Nephron (organoid): Measurements from ENCODE around the gene MAFB.
A peak's percentile ranks its signal among the peaks of the same experiment; 100 is the strongest.

Experiments used
- H3K27ac Mint-ChIP-seq, 3 experiments: 2 replicates each; pipeline ENCODE4 v1.8.0; 2020; ENCODE audit warnings: mixed read lengths in 3 of 3, mild to moderate bottlenecking in 2 of 3, moderate library complexity in 1 of 3
- H3K27me3 Mint-ChIP-seq: 2 replicates; pipeline ENCODE4 v1.8.0; 2021; ENCODE audit warnings: low read depth, mild to moderate bottlenecking, moderate library complexity, mixed read lengths
- H3K36me3 Mint-ChIP-seq: 2 replicates; pipeline ENCODE4 v1.8.0; 2020; ENCODE audit warnings: low read depth, mixed read lengths
- H3K4me1 Mint-ChIP-seq: 2 replicates; pipeline ENCODE4 v1.8.0; 2020; ENCODE audit warnings: mixed read lengths
- H3K4me3 Mint-ChIP-seq, 3 experiments: 2 replicates each; pipeline ENCODE4 v1.8.0; 2020; ENCODE audit warnings: mild to moderate bottlenecking in 3 of 3, mixed read lengths in 3 of 3, moderate library complexity in 2 of 3
- H3K9me3 Mint-ChIP-seq: 2 replicates; pipeline ENCODE4 v1.8.0; 2020; ENCODE audit warnings: mixed read lengths
- CTCF ChIP-seq, 3 experiments: fragments of 200-600 bp; sonication (generic); IDR thresholded peaks; one replicate each; pipeline ENCODE4 v1.5.0; 2021; ENCODE audit warnings: antibody characterized with exemption in 3 of 3; ENCODE audit not compliant: unreplicated experiment in 3 of 3

MAFB gene

GRCh38 chr20:40648210-40649072 lies 40.6 kb downstream of the MAFB start:
- no peak overlapping the region for H3K4me3 Mint-ChIP-seq
- H3K9me3 Mint-ChIP-seq, result no peaks in the 10 kb centered on the region
- no peak for TF ChIP-seq CTCF (IDR thresholded peaks at IDR 0.05; ENCODE audit: unreplicated experiment in 3 of 3)
- peaks cover 19% of the 10 kb centered on the region for H3K4me1 Mint-ChIP-seq
- H3K27me3 Mint-ChIP-seq, result peaks cover 15% of the 10 kb centered on the region
- H3K27ac Mint-ChIP-seq, result peak overlapping the region in 1 of 3 experiments; percentile 13
- no peaks in the 10 kb centered on the region for H3K36me3 Mint-ChIP-seq

GRCh38 chr20:40646813-40647212 lies 42.2 kb downstream of the MAFB start:
- Mint-ChIP-seq H3K27ac (peak overlapping the region in 1 of 3 experiments; percentile 21), H3K4me1 (peaks cover 19% of the 10 kb centered on the region)
- no peak for TF ChIP-seq CTCF (IDR thresholded peaks at IDR 0.05; ENCODE audit: unreplicated experiment in 3 of 3)

GRCh38 chr20:40646361-40646760 lies 42.7 kb downstream of the MAFB start:
- no peak overlapping the region for H3K27ac Mint-ChIP-seq
- no peak for TF ChIP-seq CTCF (IDR thresholded peaks at IDR 0.05; ENCODE audit: unreplicated experiment in 3 of 3)
- no peaks in the 10 kb centered on the region for H3K9me3 Mint-ChIP-seq
- H3K36me3 Mint-ChIP-seq, result no peaks in the 10 kb centered on the region
- H3K4me3 Mint-ChIP-seq, result no peak overlapping the region
- H3K4me1 Mint-ChIP-seq, result peaks cover 19% of the 10 kb centered on the region
- H3K27me3 Mint-ChIP-seq, result peaks cover 20% of the 10 kb centered on the region

More at GRCh38 chr20:40646813-40647212, 42.2 kb downstream of the MAFB start:
- Mint-ChIP-seq H3K36me3 (no peaks in the 10 kb centered on the region), H3K27me3 (peaks cover 19% of the 10 kb centered on the region), H3K9me3 (no peaks in the 10 kb centered on the region), H3K4me3 (no peak overlapping the region)

GRCh38 chr20:40644863-40645262 lies 44.2 kb downstream of the MAFB start:
- Mint-ChIP-seq H3K4me1 (peaks cover 15% of the 10 kb centered on the region), H3K27me3 (peaks cover 17% of the 10 kb centered on the region), H3K4me3 (no peak overlapping the region), H3K36me3 (no peaks in the 10 kb centered on the region), H3K27ac (peak overlapping the region in 1 of 3 experiments; percentile 2), H3K9me3 (no peaks in the 10 kb centered on the region)
- TF ChIP-seq CTCF (IDR thresholded peaks at IDR 0.05; ENCODE audit: unreplicated experiment in 3 of 3), result no peak

- Mint-ChIP-seq H3K36me3 (no peaks in the 10 kb centered on the region), H3K27me3 (peaks cover 24% of the 10 kb centered on the region), H3K27ac (peak overlapping the region in 1 of 3 experiments; percentile 31), H3K4me1 (peaks cover 15% of the 10 kb centered on the region), H3K9me3 (no peaks in the 10 kb centered on the region), H3K4me3 (no peak overlapping the region)
- TF ChIP-seq CTCF (IDR thresholded peaks at IDR 0.05; ENCODE audit: unreplicated experiment in 3 of 3), result no peak
Observed at GRCh38 chr20:40643891-40644290, 45.1 kb downstream of the MAFB start.

- Mint-ChIP-seq H3K36me3 (no peaks in the 10 kb centered on the region), H3K27ac (no peak overlapping the region), H3K27me3 (peaks cover 18% of the 10 kb centered on the region), H3K9me3 (no peaks in the 10 kb centered on the region), H3K4me3 (no peak overlapping the region), H3K4me1 (peaks cover 6% of the 10 kb centered on the region)
- no peak for TF ChIP-seq CTCF (IDR thresholded peaks at IDR 0.05; ENCODE audit: unreplicated experiment in 3 of 3)
Observed at GRCh38 chr20:40641809-40642208, 47.2 kb downstream of the MAFB start.
